Neuronal stem cell (in vitro differentiated cells): ENCODE measurements around the gene SLC9A9.

ENCODE experiments used
- DNase-seq: peaks from one replicate; pipeline ENCODE4 v3.0.0-alpha.2; 2013; ENCODE audit warnings: low spot score
- H2AFZ ChIP-seq: one replicate; pipeline ENCODE4 v1.6.1; 2013; ENCODE audit warnings: mild to moderate bottlenecking, low read length, inconsistent platforms
- H2AK5ac ChIP-seq: 2 replicates; pipeline ENCODE4 v1.6.1; 2013; ENCODE audit warnings: low read depth, mild to moderate bottlenecking, inconsistent platforms, low read length, moderate library complexity, mixed read lengths
- H2BK120ac ChIP-seq: 2 replicates; pipeline ENCODE4 v1.6.1; 2013; ENCODE audit warnings: low read depth, mild to moderate bottlenecking, inconsistent platforms, low read length, moderate library complexity, mixed read lengths
- H2BK12ac ChIP-seq: one replicate; pipeline ENCODE4 v1.6.1; 2013; ENCODE audit warnings: low read length, inconsistent platforms
- H2BK15ac ChIP-seq: 2 replicates; pipeline ENCODE4 v1.6.1; 2013; ENCODE audit warnings: mild to moderate bottlenecking, low read length, inconsistent platforms, mixed read lengths
- H2BK5ac ChIP-seq: one replicate; pipeline ENCODE4 v1.6.1; 2013; ENCODE audit warnings: inconsistent platforms, mild to moderate bottlenecking, low read length, moderate library complexity
- H3K14ac ChIP-seq: one replicate; pipeline ENCODE4 v1.6.1; 2013; ENCODE audit warnings: low read length, inconsistent platforms
- H3K18ac ChIP-seq: 2 replicates; pipeline ENCODE4 v1.6.1; 2013; ENCODE audit warnings: low read length, inconsistent platforms
- H3K23ac ChIP-seq: 2 replicates; pipeline ENCODE4 v1.6.1; 2013; ENCODE audit warnings: low read depth, mild to moderate bottlenecking, mixed read lengths, low read length, inconsistent platforms; ENCODE audit not compliant: poor library complexity
- H3K27ac ChIP-seq: replicated peaks from 3 replicates; pipeline ENCODE4 v1.5.1; 2013; ENCODE audit warnings: low read length, inconsistent platforms
- H3K27me3 ChIP-seq, 3 experiments: 2 replicates each; pipeline ENCODE4 v1.6.1; 2013; ENCODE audit warnings: low read length in 3 of 3, mild to moderate bottlenecking in 2 of 3, inconsistent platforms in 1 of 3, low read depth in 1 of 3, mixed read lengths in 1 of 3, moderate library complexity in 1 of 3; ENCODE audit not compliant: control insufficient read depth in 3 of 3, insufficient read depth in 3 of 3
- H3K36me3 ChIP-seq, 2 donors: replicated peaks in 1 of 2; 2 replicates each; pipeline ENCODE4 v1.6.1; 2013; ENCODE audit warnings: low read length in 2 of 2; ENCODE audit not compliant: control insufficient read depth in 2 of 2, insufficient read depth in 2 of 2
- H3K4ac ChIP-seq: 2 replicates; pipeline ENCODE4 v1.6.1; 2013; ENCODE audit warnings: inconsistent platforms, mild to moderate bottlenecking, low read length, moderate library complexity
- H3K4me1 ChIP-seq, 2 donors: 1 replicate in 1 of 2; 2 replicates in 1 of 2; pipeline ENCODE4 v1.6.1; 2013; ENCODE audit warnings: low read length in 2 of 2, low read depth in 1 of 2; ENCODE audit not compliant: control insufficient read depth in 2 of 2, insufficient read depth in 1 of 2
- H3K4me2 ChIP-seq: one replicate; pipeline ENCODE4 v1.6.1; 2013; ENCODE audit warnings: mild to moderate bottlenecking, low read length, inconsistent platforms; ENCODE audit not compliant: insufficient read depth, poor library complexity, severe bottlenecking
- H3K4me3 ChIP-seq, 2 donors: 2 replicates each; pipeline ENCODE4 v1.5.1; 2013; ENCODE audit warnings: low read length in 2 of 2, mild to moderate bottlenecking in 2 of 2, inconsistent platforms in 1 of 2, moderate library complexity in 1 of 2
- H3K79me1 ChIP-seq: one replicate; pipeline ENCODE4 v1.6.1; 2013; ENCODE audit warnings: low read depth, mild to moderate bottlenecking, inconsistent platforms, low read length, moderate library complexity
- H3K9ac ChIP-seq: one replicate; pipeline ENCODE4 v1.6.1; 2013; ENCODE audit warnings: mild to moderate bottlenecking, low read depth, low read length, inconsistent platforms; ENCODE audit not compliant: poor library complexity
- H3K9me3 ChIP-seq, 2 donors: replicated peaks in 1 of 2; 2 replicates each; pipeline versions ENCODE3 to v1.6.1; 2013; ENCODE audit warnings: low read length in 2 of 2, mild to moderate bottlenecking in 2 of 2, inconsistent platforms in 1 of 2, low read depth in 1 of 2, mixed read lengths in 1 of 2, moderate library complexity in 1 of 2; ENCODE audit not compliant: control insufficient read depth in 2 of 2, insufficient read depth in 1 of 2
- H4K8ac ChIP-seq: one replicate; pipeline ENCODE4 v1.6.1; 2013; ENCODE audit warnings: low read depth, mild to moderate bottlenecking, inconsistent platforms, low read length, moderate library complexity
- H4K91ac ChIP-seq: one replicate; pipeline ENCODE4 v1.6.1; 2013; ENCODE audit warnings: low read length, low read depth, mild to moderate bottlenecking, inconsistent platforms; ENCODE audit not compliant: poor library complexity
- WGBS, 2 donors: extraction: QIAGEN DNeasy Blood & Tissue Kit; methylation state at CpG; one replicate each; pipeline ENCODE4 v1.1.7; 2013; ENCODE audit warnings: missing lambda C conversion rate in 2 of 2, mixed read lengths in 1 of 2; ENCODE audit not compliant: insufficient read length in 2 of 2, insufficient replicate concordance in 1 of 2; ENCODE audit errors: extremely low coverage in 2 of 2; 5-methylcytosine and 5-hydroxymethylcytosine counted together

Gene SLC9A9

DNA sequence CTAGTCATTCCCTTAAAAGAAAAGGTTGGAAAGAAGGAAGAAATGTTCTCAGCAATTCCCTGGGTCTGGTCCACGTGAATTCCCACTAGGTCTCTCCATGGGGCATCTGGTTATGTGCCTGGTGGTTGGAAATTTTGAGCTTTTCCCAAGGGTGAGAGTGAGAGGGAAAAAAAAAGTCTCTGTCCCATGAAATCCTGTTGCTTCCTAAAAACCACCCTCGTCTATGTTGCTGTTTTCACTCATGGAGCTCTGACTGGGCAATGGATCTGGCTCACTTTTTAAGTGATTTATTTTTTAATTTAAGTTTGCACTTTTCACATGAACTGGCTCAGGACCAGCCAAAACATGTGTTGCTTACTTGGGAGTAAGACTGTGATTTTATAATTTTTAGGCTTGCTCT lies 538.6 kb downstream of the SLC9A9 start:
- Histone ChIP-seq H3K14ac (no peak overlapping the region), H3K4me3 (no peak overlapping the region), H3K9ac (no peak overlapping the region), H3K9me3 (no peaks in the 10 kb centered on the region), H3K18ac (no peak overlapping the region), H3K27me3 (no peaks in the 10 kb centered on the region), H3K79me1 (no peaks in the 10 kb centered on the region), H4K8ac (no peak overlapping the region), H3K27ac (no peak overlapping the region), H3K36me3 (no peaks in the 10 kb centered on the region), H2AFZ (peak overlapping the region; percentile 13), H2BK120ac (no peak overlapping the region), H3K4ac (no peak overlapping the region), H2BK5ac (no peak overlapping the region), H3K4me2 (no peak overlapping the region), H3K23ac (no peak overlapping the region), H2AK5ac (no peak overlapping the region), H2BK12ac (no peak overlapping the region), H3K4me1 (peaks cover 0 to 4% of the 10 kb centered on the region in 2 donors), H2BK15ac (no peak overlapping the region), H4K91ac (no peak overlapping the region)
- WGBS, 2 donors, result no CpG with 5 or more reads among the region's 2 CpGs
- DNase-seq, result no peak

DNA sequence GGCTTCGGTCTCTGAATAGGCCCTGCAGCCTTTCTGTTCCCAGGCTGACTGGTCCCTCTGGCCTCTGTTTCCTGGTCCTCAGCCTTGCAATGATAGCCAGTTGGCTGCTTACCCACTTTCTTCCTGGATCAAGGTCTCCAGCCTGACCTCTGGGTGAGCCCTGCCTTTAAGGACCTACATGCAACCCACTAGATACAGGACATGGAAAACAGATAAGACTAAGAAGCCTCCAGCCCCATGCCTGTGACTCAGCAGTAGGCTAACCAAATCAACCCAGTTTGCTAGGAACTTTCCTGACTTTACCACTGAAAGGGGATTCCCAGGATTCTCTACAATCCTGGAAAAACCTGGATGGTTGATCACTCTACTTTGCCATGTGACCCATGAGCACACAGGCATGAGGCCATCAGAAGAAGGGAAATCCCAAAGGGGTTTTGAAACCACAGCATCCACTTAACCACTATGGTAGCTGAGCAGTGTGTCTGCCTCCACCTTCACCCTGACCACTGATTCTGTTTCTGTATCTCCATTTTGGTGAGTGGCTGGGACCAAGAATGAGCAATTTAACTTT lies 540.6 kb downstream of the SLC9A9 start:
- no peak for DNase-seq
- Histone ChIP-seq H3K4me2 (no peak overlapping the region), H3K79me1 (no peaks in the 10 kb centered on the region), H3K18ac (no peak overlapping the region), H2BK15ac (no peak overlapping the region), H3K14ac (no peak overlapping the region), H3K9ac (no peak overlapping the region), H3K4ac (no peak overlapping the region), H3K23ac (no peak overlapping the region), H3K9me3 (no peaks in the 10 kb centered on the region), H3K27ac (no peak overlapping the region), H3K36me3 (no peaks in the 10 kb centered on the region), H2AK5ac (no peak overlapping the region), H2BK12ac (no peak overlapping the region), H3K4me1 (no peaks in the 10 kb centered on the region), H4K8ac (no peak overlapping the region), H3K4me3 (no peak overlapping the region), H2BK5ac (no peak overlapping the region), H2AFZ (no peak overlapping the region), H2BK120ac (no peak overlapping the region), H4K91ac (no peak overlapping the region), H3K27me3 (no peaks in the 10 kb centered on the region)
- WGBS, 2 donors, result no CpG with 5 or more reads among the region's 1 CpG

DNA sequence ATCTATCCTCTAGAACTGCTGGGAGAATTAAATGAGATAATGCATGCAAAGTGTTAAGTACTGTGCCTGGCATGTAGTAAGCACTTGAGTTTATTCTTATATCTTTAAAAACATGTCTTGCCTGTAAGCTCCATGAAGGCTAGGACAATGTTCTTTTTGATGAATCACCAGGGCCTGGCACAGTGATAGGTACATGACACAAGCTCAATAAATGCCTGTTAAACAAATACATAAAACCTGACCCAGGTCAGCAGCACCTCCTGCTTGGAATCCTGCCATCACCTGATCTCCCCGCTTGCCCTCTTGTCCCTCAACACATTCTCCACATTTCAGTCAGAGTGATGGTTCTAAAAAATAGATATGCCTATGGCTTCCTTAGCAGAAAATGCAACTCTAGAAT lies 541.9 kb downstream of the SLC9A9 start:
- Histone ChIP-seq H2BK120ac (no peak overlapping the region), H3K79me1 (no peaks in the 10 kb centered on the region), H3K4me2 (no peak overlapping the region), H2BK15ac (no peak overlapping the region), H2BK5ac (no peak overlapping the region), H2AK5ac (no peak overlapping the region), H3K23ac (no peak overlapping the region), H3K4me3 (no peak overlapping the region), H3K27me3 (no peaks in the 10 kb centered on the region), H3K4ac (no peak overlapping the region), H3K9ac (no peak overlapping the region), H3K18ac (no peak overlapping the region), H3K36me3 (no peaks in the 10 kb centered on the region), H3K4me1 (no peaks in the 10 kb centered on the region), H4K91ac (no peak overlapping the region), H3K14ac (no peak overlapping the region), H3K9me3 (no peaks in the 10 kb centered on the region), H2BK12ac (no peak overlapping the region), H3K27ac (no peak overlapping the region), H2AFZ (no peak overlapping the region), H4K8ac (no peak overlapping the region)
- WGBS, 2 donors, result no CpG with 5 or more reads among the region's 1 CpG
- DNase-seq, result no peak

- Histone ChIP-seq H3K79me1 (no peaks in the 10 kb centered on the region), H3K27ac (no peak overlapping the region), H4K91ac (no peak overlapping the region), H3K9ac (no peak overlapping the region), H2BK15ac (no peak overlapping the region), H3K14ac (no peak overlapping the region), H2AFZ (peak overlapping the region; percentile 60), H2AK5ac (no peak overlapping the region), H2BK5ac (no peak overlapping the region), H3K18ac (no peak overlapping the region), H3K4me1 (no peaks in the 10 kb centered on the region), H3K4me3 (no peak overlapping the region), H4K8ac (no peak overlapping the region), H3K27me3 (no peaks in the 10 kb centered on the region), H2BK120ac (no peak overlapping the region), H3K4ac (no peak overlapping the region), H3K4me2 (no peak overlapping the region), H2BK12ac (no peak overlapping the region), H3K36me3 (no peaks in the 10 kb centered on the region), H3K23ac (no peak overlapping the region), H3K9me3 (no peaks in the 10 kb centered on the region)
- no CpG with 5 or more reads among the region's 11 CpGs for WGBS, 2 donors
- DNase-seq, result no peak
Observed at GRCh38 chr3:143302638-143303171, 545.6 kb downstream of the SLC9A9 start.
